GM23338 (cell line): Measurements from ENCODE around the gene MRPS31. TPM values are rescaled to one million over a fixed set of nuclear protein-coding genes. Genes with fewer than 3 reads are reported as not detected.

Source experiments
- ATAC-seq: fragments of 200-7000 bp; cut with Tn5 transposase; 3 replicates; pipeline ENCODE4 v1.9.1; 2020
- DNase-seq: peaks from one replicate; pipeline ENCODE4 v3.0.0-alpha.2; 2015; ENCODE audit warnings: low spot score
- H2AFZ ChIP-seq: fragments of 200-600 bp; sonication (generic); 2 replicates; pipeline ENCODE4 v1.8.0; 2016; ENCODE audit warnings: antibody characterized with exemption, mild to moderate bottlenecking, moderate library complexity
- H3F3A ChIP-seq: fragments of 200-600 bp; sonication (generic); replicated peaks from 2 replicates; pipeline ENCODE4 v1.8.0; 2017; ENCODE audit warnings: antibody characterized with exemption, mixed run types, low read depth
- H3K27ac ChIP-seq: fragments of 200-600 bp; sonication (generic); 2 replicates; pipeline ENCODE4 v1.6.1; 2016; ENCODE audit warnings: low read depth
- H3K27me3 ChIP-seq: fragments of 200-600 bp; sonication (generic); 2 replicates; pipeline ENCODE4 v1.8.0; 2016; ENCODE audit warnings: mild to moderate bottlenecking, mixed run types, moderate library complexity; ENCODE audit not compliant: insufficient read depth
- H3K36me3 ChIP-seq: fragments of 200-600 bp; sonication (generic); 2 replicates; pipeline ENCODE4 v1.8.0; 2016; ENCODE audit warnings: mild to moderate bottlenecking; ENCODE audit not compliant: insufficient read depth
- H3K4me1 ChIP-seq: fragments of 200-600 bp; sonication (generic); 2 replicates; pipeline ENCODE4 v1.8.0; 2016; ENCODE audit warnings: mild to moderate bottlenecking, moderate library complexity; ENCODE audit not compliant: insufficient read depth
- H3K4me2 ChIP-seq: fragments of 200-600 bp; sonication (generic); 2 replicates; pipeline ENCODE4 v1.7.1; 2017; ENCODE audit warnings: mixed run types
- H3K4me3 ChIP-seq: fragments of 200-600 bp; sonication (generic); 2 replicates; pipeline ENCODE4 v1.6.1; 2016; ENCODE audit warnings: mixed run types
- H3K79me2 ChIP-seq: fragments of 200-600 bp; sonication (generic); replicated peaks from 2 replicates; pipeline ENCODE4 v1.8.0; 2017; ENCODE audit warnings: mild to moderate bottlenecking; ENCODE audit not compliant: insufficient read depth
- H3K9me2 ChIP-seq: fragments of 200-600 bp; sonication (generic); 2 replicates; pipeline ENCODE4 v1.8.0; 2017; ENCODE audit not compliant: insufficient read depth
- H4K20me1 ChIP-seq: fragments of 200-600 bp; sonication (generic); replicated peaks from 2 replicates; pipeline ENCODE4 v1.8.0; 2017; ENCODE audit warnings: mild to moderate bottlenecking; ENCODE audit not compliant: insufficient read depth
- H3K27ac Mint-ChIP-seq: 2 replicates; pipeline ENCODE4 v1.8.0; 2020; ENCODE audit warnings: inconsistent platforms, mild to moderate bottlenecking, moderate library complexity, mixed read lengths
- H3K27me3 Mint-ChIP-seq: 3 replicates; pipeline ENCODE4 v1.8.0; 2022; ENCODE audit warnings: low read depth, mild to moderate bottlenecking, moderate library complexity, mixed read lengths, inconsistent platforms; ENCODE audit not compliant: insufficient read depth, poor library complexity
- H3K36me3 Mint-ChIP-seq: 3 replicates; pipeline ENCODE4 v1.8.0; 2021; ENCODE audit warnings: low read depth, mild to moderate bottlenecking, inconsistent platforms, moderate library complexity, mixed read lengths
- H3K4me1 Mint-ChIP-seq: 3 replicates; pipeline ENCODE4 v1.8.0; 2020; ENCODE audit warnings: mild to moderate bottlenecking, inconsistent platforms, mixed read lengths
- H3K4me3 Mint-ChIP-seq: 3 replicates; pipeline ENCODE4 v1.8.0; 2021; ENCODE audit warnings: moderate library complexity, mild to moderate bottlenecking, inconsistent platforms, mixed read lengths
- H3K9me3 Mint-ChIP-seq: 3 replicates; pipeline ENCODE4 v1.8.0; 2020; ENCODE audit warnings: moderate library complexity, mild to moderate bottlenecking, inconsistent platforms, mixed read lengths
- CREB1 ChIP-seq: fragments of 250-450 bp; sonication (Bioruptor Pico); IDR thresholded peaks from 2 replicates; pipeline ENCODE4 v1.5.0; 2020; ENCODE audit warnings: low read depth, mild to moderate bottlenecking, moderate library complexity
- EZH2 ChIP-seq: fragments of 200-600 bp; sonication (generic); IDR thresholded peaks from one replicate; pipeline ENCODE4 v1.8.0; 2017; ENCODE audit warnings: antibody characterized with exemption, mild to moderate bottlenecking, low read depth; ENCODE audit not compliant: unreplicated experiment
- EZH2phosphoT487 ChIP-seq: fragments of 200-600 bp; sonication (generic); IDR thresholded peaks from one replicate; pipeline ENCODE4 v1.8.1; 2018; ENCODE audit warnings: antibody characterized with exemption; ENCODE audit not compliant: unreplicated experiment
- JUNB ChIP-seq: IDR thresholded peaks from one replicate; pipeline ENCODE4 v1.6.1; 2016; ENCODE audit warnings: antibody characterized with exemption; ENCODE audit not compliant: unreplicated experiment
- NANOG ChIP-seq: IDR thresholded peaks from 2 replicates; pipeline ENCODE4 v1.6.1; 2016; ENCODE audit warnings: antibody characterized with exemption, borderline replicate concordance
- POLR2AphosphoS5 ChIP-seq: IDR thresholded peaks from 2 replicates; pipeline ENCODE4 v1.6.1; 2016; ENCODE audit warnings: antibody characterized with exemption, low read depth
- STAT1 ChIP-seq: IDR thresholded peaks from one replicate; pipeline ENCODE4 v1.6.1; 2016; ENCODE audit warnings: antibody characterized with exemption; ENCODE audit not compliant: unreplicated experiment
- ZNF114 ChIP-seq: fragments of 250-450 bp; sonication (Bioruptor Pico); IDR thresholded peaks from 2 replicates; pipeline ENCODE4 v1.5.0; 2020; ENCODE audit warnings: mild to moderate bottlenecking, moderate library complexity
- ZNF331 ChIP-seq: fragments of 250-450 bp; sonication (Bioruptor Pico); IDR thresholded peaks from 2 replicates; pipeline ENCODE4 v1.5.0; 2020; ENCODE audit warnings: low read depth, mild to moderate bottlenecking, moderate library complexity
- polyA plus RNA-seq: library from polyadenylated mRNA; unstranded; fragments of >200 nt; fragmentation: Nextera tagmentation; extraction: Ambion mirVana; gene quantifications from 2 replicates; pipeline ENCODE4 v1.2.1, GENCODE V29; 2016
- total RNA-seq: library from RNA; depleted of rRNA; stranded (reverse); fragments of >200 nt; shearing (Covaris generic); gene quantifications from 2 replicates; pipeline ENCODE4 v1.2.3, GENCODE V29; 2014
- TF ChIP-seq, protein P1 (sequence below), 2 experiments: fragments of 200-600 bp in 1 of 2; sonication (generic) in 1 of 2; conservative IDR thresholded peaks; 2 replicates each; pipeline versions ENCODE4 v1.5.1 to v1.6.1; 2016 to 2017; ENCODE audit warnings: antibody characterized with exemption in 2 of 2, low read depth in 2 of 2, mild to moderate bottlenecking in 2 of 2, moderate library complexity in 1 of 2
- TF ChIP-seq, protein P2 (sequence below): IDR thresholded peaks from one replicate; pipeline ENCODE4 v1.6.1; 2018; ENCODE audit warnings: antibody characterized with exemption; ENCODE audit not compliant: unreplicated experiment
- TF ChIP-seq, protein P3 (sequence below): IDR thresholded peaks from 2 replicates; pipeline ENCODE4 v1.6.1; 2016; ENCODE audit warnings: antibody characterized with exemption
- TF ChIP-seq, protein P4 (sequence below): fragments of 250-450 bp; sonication (Bioruptor Pico); IDR thresholded peaks from 2 replicates; pipeline ENCODE4 v1.5.0; 2020; ENCODE audit warnings: mild to moderate bottlenecking, moderate library complexity

Gene MRPS31
- total and polyA plus RNA-seq, 2 experiments from 2014 or later, result 26.8 to 62.7 TPM

DNA sequence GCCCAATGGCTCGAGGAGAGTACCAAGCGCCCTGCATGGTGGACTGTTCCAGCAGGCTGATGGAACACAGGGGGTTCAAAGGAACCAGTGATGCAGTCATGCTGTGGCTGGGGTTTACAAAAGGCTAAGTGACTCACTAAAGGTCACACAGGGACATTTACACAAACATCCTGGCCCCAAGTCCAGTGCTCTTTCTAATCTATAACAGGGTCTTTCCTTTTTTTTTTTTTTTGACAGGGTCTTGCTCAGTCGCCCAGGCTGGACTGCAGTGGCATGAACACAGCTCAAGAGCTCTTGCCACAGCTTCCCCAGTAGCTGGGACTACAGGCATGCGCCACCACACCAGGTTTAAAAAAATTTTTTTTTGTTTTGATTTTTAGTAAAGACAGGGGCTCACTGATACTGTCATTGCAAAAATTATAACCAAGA is 15.6 kb upstream of the MRPS31 start:
- Histone ChIP-seq H3K27ac (no peak overlapping the region), H3K36me3 (no peaks in the 10 kb centered on the region), H3K79me2 (no peaks in the 10 kb centered on the region), H3K27me3 (no peaks in the 10 kb centered on the region), H3F3A (0 out of 2 replicates have a peak, but pooled peaks cover 10% of the 10 kb centered on the region), H3K9me2 (no peaks in the 10 kb centered on the region), H2AFZ (no peak overlapping the region), H4K20me1 (no peaks in the 10 kb centered on the region), H3K4me1 (peaks cover 7% of the 10 kb centered on the region; the same call in 1 of the 2 replicates), H3K4me2 (no peak overlapping the region), H3K4me3 (no peak overlapping the region)
- no peak for DNase-seq
- Mint-ChIP-seq H3K27ac (no peak overlapping the region), H3K36me3 (no peaks in the 10 kb centered on the region; the same call in 2 of the 3 replicates), H3K9me3 (no peaks in the 10 kb centered on the region), H3K4me1 (no peaks in the 10 kb centered on the region), H3K4me3 (no peak overlapping the region), H3K27me3 (peaks cover 2% of the 10 kb centered on the region)
- ATAC-seq, result no peak
- TF ChIP-seq, protein P1, sequence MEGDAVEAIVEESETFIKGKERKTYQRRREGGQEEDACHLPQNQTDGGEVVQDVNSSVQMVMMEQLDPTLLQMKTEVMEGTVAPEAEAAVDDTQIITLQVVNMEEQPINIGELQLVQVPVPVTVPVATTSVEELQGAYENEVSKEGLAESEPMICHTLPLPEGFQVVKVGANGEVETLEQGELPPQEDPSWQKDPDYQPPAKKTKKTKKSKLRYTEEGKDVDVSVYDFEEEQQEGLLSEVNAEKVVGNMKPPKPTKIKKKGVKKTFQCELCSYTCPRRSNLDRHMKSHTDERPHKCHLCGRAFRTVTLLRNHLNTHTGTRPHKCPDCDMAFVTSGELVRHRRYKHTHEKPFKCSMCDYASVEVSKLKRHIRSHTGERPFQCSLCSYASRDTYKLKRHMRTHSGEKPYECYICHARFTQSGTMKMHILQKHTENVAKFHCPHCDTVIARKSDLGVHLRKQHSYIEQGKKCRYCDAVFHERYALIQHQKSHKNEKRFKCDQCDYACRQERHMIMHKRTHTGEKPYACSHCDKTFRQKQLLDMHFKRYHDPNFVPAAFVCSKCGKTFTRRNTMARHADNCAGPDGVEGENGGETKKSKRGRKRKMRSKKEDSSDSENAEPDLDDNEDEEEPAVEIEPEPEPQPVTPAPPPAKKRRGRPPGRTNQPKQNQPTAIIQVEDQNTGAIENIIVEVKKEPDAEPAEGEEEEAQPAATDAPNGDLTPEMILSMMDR (conservative IDR thresholded peaks at IDR 0.05; ENCODE audit: low read depth in 2 of 2), result no peak
- TF ChIP-seq STAT1 (no peak), JUNB (no peak), ZNF331 (no peak), ZNF114 (CRISPR knock-in tag) (no peak), EZH2phosphoT487 (no peak), CREB1 (CRISPR knock-in tag) (no peak), EZH2 (no peak), NANOG (no peak), POLR2AphosphoS5 (no peak)
- TF ChIP-seq, protein P2, sequence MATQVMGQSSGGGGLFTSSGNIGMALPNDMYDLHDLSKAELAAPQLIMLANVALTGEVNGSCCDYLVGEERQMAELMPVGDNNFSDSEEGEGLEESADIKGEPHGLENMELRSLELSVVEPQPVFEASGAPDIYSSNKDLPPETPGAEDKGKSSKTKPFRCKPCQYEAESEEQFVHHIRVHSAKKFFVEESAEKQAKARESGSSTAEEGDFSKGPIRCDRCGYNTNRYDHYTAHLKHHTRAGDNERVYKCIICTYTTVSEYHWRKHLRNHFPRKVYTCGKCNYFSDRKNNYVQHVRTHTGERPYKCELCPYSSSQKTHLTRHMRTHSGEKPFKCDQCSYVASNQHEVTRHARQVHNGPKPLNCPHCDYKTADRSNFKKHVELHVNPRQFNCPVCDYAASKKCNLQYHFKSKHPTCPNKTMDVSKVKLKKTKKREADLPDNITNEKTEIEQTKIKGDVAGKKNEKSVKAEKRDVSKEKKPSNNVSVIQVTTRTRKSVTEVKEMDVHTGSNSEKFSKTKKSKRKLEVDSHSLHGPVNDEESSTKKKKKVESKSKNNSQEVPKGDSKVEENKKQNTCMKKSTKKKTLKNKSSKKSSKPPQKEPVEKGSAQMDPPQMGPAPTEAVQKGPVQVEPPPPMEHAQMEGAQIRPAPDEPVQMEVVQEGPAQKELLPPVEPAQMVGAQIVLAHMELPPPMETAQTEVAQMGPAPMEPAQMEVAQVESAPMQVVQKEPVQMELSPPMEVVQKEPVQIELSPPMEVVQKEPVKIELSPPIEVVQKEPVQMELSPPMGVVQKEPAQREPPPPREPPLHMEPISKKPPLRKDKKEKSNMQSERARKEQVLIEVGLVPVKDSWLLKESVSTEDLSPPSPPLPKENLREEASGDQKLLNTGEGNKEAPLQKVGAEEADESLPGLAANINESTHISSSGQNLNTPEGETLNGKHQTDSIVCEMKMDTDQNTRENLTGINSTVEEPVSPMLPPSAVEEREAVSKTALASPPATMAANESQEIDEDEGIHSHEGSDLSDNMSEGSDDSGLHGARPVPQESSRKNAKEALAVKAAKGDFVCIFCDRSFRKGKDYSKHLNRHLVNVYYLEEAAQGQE, result no peak
- TF ChIP-seq, protein P3, sequence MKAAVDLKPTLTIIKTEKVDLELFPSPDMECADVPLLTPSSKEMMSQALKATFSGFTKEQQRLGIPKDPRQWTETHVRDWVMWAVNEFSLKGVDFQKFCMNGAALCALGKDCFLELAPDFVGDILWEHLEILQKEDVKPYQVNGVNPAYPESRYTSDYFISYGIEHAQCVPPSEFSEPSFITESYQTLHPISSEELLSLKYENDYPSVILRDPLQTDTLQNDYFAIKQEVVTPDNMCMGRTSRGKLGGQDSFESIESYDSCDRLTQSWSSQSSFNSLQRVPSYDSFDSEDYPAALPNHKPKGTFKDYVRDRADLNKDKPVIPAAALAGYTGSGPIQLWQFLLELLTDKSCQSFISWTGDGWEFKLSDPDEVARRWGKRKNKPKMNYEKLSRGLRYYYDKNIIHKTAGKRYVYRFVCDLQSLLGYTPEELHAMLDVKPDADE, result no peak
- TF ChIP-seq, protein P4, sequence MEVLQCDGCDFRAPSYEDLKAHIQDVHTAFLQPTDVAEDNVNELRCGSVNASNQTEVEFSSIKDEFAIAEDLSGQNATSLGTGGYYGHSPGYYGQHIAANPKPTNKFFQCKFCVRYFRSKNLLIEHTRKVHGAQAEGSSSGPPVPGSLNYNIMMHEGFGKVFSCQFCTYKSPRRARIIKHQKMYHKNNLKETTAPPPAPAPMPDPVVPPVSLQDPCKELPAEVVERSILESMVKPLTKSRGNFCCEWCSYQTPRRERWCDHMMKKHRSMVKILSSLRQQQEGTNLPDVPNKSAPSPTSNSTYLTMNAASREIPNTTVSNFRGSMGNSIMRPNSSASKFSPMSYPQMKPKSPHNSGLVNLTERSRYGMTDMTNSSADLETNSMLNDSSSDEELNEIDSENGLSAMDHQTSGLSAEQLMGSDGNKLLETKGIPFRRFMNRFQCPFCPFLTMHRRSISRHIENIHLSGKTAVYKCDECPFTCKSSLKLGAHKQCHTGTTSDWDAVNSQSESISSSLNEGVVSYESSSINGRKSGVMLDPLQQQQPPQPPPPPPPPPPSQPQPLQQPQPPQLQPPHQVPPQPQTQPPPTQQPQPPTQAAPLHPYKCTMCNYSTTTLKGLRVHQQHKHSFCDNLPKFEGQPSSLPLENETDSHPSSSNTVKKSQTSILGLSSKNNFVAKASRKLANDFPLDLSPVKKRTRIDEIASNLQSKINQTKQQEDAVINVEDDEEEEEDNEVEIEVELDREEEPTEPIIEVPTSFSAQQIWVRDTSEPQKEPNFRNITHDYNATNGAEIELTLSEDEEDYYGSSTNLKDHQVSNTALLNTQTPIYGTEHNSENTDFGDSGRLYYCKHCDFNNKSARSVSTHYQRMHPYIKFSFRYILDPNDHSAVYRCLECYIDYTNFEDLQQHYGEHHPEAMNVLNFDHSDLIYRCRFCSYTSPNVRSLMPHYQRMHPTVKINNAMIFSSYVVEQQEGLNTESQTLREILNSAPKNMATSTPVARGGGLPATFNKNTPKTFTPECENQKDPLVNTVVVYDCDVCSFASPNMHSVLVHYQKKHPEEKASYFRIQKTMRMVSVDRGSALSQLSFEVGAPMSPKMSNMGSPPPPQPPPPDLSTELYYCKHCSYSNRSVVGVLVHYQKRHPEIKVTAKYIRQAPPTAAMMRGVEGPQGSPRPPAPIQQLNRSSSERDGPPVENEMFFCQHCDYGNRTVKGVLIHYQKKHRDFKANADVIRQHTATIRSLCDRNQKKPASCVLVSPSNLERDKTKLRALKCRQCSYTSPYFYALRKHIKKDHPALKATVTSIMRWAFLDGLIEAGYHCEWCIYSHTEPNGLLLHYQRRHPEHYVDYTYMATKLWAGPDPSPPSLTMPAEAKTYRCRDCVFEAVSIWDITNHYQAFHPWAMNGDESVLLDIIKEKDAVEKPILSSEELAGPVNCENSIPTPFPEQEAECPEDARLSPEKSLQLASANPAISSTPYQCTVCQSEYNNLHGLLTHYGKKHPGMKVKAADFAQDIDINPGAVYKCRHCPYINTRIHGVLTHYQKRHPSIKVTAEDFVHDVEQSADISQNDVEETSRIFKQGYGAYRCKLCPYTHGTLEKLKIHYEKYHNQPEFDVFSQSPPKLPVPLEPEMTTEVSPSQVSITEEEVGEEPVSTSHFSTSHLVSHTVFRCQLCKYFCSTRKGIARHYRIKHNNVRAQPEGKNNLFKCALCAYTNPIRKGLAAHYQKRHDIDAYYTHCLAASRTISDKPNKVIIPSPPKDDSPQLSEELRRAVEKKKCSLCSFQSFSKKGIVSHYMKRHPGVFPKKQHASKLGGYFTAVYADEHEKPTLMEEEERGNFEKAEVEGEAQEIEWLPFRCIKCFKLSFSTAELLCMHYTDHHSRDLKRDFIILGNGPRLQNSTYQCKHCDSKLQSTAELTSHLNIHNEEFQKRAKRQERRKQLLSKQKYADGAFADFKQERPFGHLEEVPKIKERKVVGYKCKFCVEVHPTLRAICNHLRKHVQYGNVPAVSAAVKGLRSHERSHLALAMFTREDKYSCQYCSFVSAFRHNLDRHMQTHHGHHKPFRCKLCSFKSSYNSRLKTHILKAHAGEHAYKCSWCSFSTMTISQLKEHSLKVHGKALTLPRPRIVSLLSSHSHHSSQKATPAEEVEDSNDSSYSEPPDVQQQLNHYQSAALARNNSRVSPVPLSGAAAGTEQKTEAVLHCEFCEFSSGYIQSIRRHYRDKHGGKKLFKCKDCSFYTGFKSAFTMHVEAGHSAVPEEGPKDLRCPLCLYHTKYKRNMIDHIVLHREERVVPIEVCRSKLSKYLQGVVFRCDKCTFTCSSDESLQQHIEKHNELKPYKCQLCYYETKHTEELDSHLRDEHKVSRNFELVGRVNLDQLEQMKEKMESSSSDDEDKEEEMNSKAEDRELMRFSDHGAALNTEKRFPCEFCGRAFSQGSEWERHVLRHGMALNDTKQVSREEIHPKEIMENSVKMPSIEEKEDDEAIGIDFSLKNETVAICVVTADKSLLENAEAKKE, result no peak
